Measurements from ENCODE around the gene MYO3B. TPM values are rescaled to one million over a fixed set of nuclear protein-coding genes. Genes with fewer than 3 reads are reported as not detected.

MYO3B gene
- total RNA-seq, 4 donors from 2014 or later, result 0.06 TPM; not detected in 3

DNA sequence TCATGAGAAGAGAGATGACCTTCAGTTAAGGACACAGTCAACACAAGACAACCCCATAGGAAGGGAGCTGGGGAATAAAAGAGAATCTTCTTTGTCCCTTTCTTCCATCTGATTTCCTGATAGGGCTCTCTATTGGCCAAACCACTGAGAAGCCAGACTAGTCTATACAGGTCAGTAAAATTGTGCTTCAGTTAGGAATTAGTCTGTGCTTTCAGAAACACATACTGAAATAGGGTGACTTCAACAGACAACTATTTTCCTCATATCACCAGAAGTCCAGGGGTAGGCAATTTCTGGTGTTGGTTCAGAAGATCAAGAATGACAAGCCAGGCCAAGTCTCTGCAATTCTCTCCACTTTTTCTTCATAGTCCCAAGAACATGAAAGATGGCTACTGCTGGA lies 385.5 kb downstream of the MYO3B start:
- Histone ChIP-seq H3K4me1 (peaks cover 0 to 13% (median 12%) of the 10 kb centered on the region in 4 donors), H3K36me3 (no peaks in the 10 kb centered on the region), H3K4me3 (no peak overlapping the region), H3K27me3 (no peaks in the 10 kb centered on the region), H3K9me3 (no peaks in the 10 kb centered on the region), H3K27ac (replicated peaks in 1 of 4) (no peak overlapping the region)
- intact Hi-C loops (cut with DNase I), result no loop called here
- no peak for DNase-seq (ENCODE audit: extremely low spot score)
- TF ChIP-seq, protein P1, sequence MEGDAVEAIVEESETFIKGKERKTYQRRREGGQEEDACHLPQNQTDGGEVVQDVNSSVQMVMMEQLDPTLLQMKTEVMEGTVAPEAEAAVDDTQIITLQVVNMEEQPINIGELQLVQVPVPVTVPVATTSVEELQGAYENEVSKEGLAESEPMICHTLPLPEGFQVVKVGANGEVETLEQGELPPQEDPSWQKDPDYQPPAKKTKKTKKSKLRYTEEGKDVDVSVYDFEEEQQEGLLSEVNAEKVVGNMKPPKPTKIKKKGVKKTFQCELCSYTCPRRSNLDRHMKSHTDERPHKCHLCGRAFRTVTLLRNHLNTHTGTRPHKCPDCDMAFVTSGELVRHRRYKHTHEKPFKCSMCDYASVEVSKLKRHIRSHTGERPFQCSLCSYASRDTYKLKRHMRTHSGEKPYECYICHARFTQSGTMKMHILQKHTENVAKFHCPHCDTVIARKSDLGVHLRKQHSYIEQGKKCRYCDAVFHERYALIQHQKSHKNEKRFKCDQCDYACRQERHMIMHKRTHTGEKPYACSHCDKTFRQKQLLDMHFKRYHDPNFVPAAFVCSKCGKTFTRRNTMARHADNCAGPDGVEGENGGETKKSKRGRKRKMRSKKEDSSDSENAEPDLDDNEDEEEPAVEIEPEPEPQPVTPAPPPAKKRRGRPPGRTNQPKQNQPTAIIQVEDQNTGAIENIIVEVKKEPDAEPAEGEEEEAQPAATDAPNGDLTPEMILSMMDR (IDR thresholded peaks at IDR 0.05), result no peak
- no peak for TF ChIP-seq POLR2AphosphoS5 (IDR thresholded peaks at IDR 0.05)
- no peak for TF ChIP-seq EP300 (IDR thresholded peaks at IDR 0.05)
- TF ChIP-seq POLR2A (IDR thresholded peaks at IDR 0.05; ENCODE audit: low read depth), result no peak

DNA sequence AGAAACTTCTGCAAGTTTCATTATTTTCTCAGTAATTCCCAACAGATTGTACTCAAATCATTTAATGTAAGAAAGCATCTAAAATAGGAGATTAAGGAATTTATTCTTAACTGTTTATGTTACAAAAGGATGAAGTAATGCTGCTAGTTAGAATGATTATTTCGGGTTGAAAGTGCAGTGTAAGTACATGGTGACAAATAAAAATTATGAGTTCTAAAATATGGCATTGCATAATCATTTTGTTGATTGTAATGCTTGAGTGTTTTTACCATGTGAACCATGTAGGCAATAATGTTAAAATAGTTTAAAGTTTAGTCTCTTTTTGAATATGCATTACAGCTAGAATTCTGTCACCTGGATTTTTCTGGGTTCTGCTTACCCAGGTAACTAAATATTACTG lies 388.2 kb downstream of the MYO3B start:
- Histone ChIP-seq H3K9me3 (no peaks in the 10 kb centered on the region), H3K4me3 (no peak overlapping the region), H3K27me3 (no peaks in the 10 kb centered on the region), H3K4me1 (peaks cover 0 to 5% (median 0%) of the 10 kb centered on the region in 4 donors), H3K27ac (replicated peaks in 1 of 4) (no peak overlapping the region), H3K36me3 (no peaks in the 10 kb centered on the region)
- DNase-seq (ENCODE audit: extremely low spot score), result no peak
- intact Hi-C loops (cut with DNase I), result no loop called here
- WGBS, result 48% methylated on average over 1 of the region's 1 CpG
- TF ChIP-seq, protein P1 (IDR thresholded peaks at IDR 0.05), result no peak
- no peak for TF ChIP-seq EP300 (IDR thresholded peaks at IDR 0.05)
- TF ChIP-seq POLR2AphosphoS5 (IDR thresholded peaks at IDR 0.05), result no peak
- TF ChIP-seq POLR2A (IDR thresholded peaks at IDR 0.05; ENCODE audit: low read depth), result no peak

DNA sequence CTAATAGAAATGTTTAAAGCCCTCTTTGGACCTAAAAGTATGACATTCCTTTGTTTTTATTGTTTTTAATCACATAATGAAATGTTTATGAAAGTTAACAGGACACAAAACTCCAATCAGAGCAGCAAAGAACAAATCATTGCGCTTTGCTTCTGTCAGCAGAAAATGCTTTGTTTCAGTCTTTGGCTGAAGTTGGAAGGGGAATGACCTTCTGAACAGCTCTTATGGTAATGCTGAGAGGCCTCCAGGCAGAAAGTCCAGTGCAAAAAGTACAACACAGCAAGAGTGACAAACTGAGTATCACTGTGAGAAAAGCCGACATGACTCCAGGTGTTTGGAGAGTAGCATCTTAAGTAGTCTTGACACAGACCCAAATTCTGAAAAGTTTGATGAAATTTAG lies 389.5 kb downstream of the MYO3B start:
- Histone ChIP-seq H3K36me3 (no peaks in the 10 kb centered on the region), H3K4me1 (peaks cover 0 to 5% (median 0%) of the 10 kb centered on the region in 4 donors), H3K27ac (replicated peaks in 1 of 4) (no peak overlapping the region), H3K27me3 (no peaks in the 10 kb centered on the region), H3K4me3 (no peak overlapping the region), H3K9me3 (no peaks in the 10 kb centered on the region)
- 89% methylated on average over 2 of the region's 2 CpGs for WGBS
- no peak for DNase-seq (ENCODE audit: extremely low spot score)
- TF ChIP-seq POLR2AphosphoS5 (IDR thresholded peaks at IDR 0.05), result no peak
- TF ChIP-seq EP300 (IDR thresholded peaks at IDR 0.05), result no peak
- TF ChIP-seq, protein P1 (IDR thresholded peaks at IDR 0.05), result no peak
- TF ChIP-seq POLR2A (IDR thresholded peaks at IDR 0.05; ENCODE audit: low read depth), result no peak
- intact Hi-C loops (cut with DNase I), result no loop called here

DNA sequence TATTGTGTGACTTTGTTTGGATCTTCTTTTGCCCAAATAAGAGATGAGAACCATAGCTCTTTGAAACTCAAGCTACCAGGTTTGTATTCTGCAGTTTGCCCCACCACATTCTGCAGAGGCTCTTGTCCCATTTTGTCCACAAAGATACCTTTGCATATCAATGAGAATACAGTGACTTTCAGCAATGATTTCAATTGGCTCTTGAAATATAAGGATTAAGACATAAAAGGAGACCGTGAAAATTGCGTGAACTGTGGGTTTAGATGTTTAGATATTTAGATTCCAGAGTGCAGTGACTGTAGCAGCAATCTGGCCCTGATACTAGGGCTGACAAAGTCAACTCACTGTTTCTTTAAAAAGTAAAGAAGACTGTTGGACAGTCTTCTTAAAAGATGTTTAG lies 390.6 kb downstream of the MYO3B start:
- WGBS, result 73% methylated on average over 2 of the region's 2 CpGs
- Histone ChIP-seq H3K9me3 (no peaks in the 10 kb centered on the region), H3K27me3 (no peaks in the 10 kb centered on the region), H3K4me1 (peaks cover 0 to 5% (median 0%) of the 10 kb centered on the region in 4 donors), H3K27ac (replicated peaks in 1 of 4) (no peak overlapping the region), H3K4me3 (no peak overlapping the region), H3K36me3 (no peaks in the 10 kb centered on the region)
- TF ChIP-seq EP300 (IDR thresholded peaks at IDR 0.05), result no peak
- TF ChIP-seq, protein P1 (IDR thresholded peaks at IDR 0.05), result no peak
- TF ChIP-seq POLR2AphosphoS5 (IDR thresholded peaks at IDR 0.05), result no peak
- no peak for TF ChIP-seq POLR2A (IDR thresholded peaks at IDR 0.05; ENCODE audit: low read depth)
- DNase-seq (ENCODE audit: extremely low spot score), result no peak
- intact Hi-C loops (cut with DNase I), result no loop called here

DNA sequence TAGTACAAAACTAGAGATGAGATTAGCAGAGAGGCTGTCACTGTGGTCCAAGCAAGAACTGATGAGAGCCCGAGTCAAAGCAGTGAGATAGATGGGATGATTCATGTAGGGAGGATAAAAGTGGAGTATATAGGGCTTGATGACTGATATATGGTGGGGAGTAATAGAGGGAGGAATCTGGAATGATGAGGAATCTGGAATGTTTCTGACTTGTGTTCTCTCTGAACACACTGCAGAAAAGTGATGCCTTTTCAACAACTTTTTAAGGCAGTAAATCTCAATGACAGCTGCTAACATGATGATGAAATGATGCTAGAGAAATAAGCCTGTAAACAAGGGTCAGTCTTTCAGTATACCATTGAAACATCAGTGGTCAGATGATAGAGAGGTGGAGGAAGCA lies 393.7 kb downstream of the MYO3B start:
- Histone ChIP-seq H3K4me1 (no peaks in the 10 kb centered on the region), H3K4me3 (no peak overlapping the region), H3K36me3 (no peaks in the 10 kb centered on the region), H3K27ac (replicated peaks in 1 of 4) (no peak overlapping the region), H3K27me3 (no peaks in the 10 kb centered on the region), H3K9me3 (no peaks in the 10 kb centered on the region)
- TF ChIP-seq POLR2AphosphoS5 (IDR thresholded peaks at IDR 0.05) (no peak), EP300 (IDR thresholded peaks at IDR 0.05) (no peak), POLR2A (IDR thresholded peaks at IDR 0.05; ENCODE audit: low read depth) (no peak)
- TF ChIP-seq, protein P1 (IDR thresholded peaks at IDR 0.05), result no peak
- WGBS, result 88% methylated on average over 1 of the region's 1 CpG
- no peak for DNase-seq (ENCODE audit: extremely low spot score)
- intact Hi-C loops (cut with DNase I), result no loop called here

All from esophagus muscularis mucosa (tissue), 4 donors.